DOHH2 (cell line): ENCODE results near the gene PSMB2.

Experiments
- EZH2phosphoT487 ChIP-seq: fragments of 200-600 bp; sonication (generic); IDR thresholded peaks from 2 replicates; pipeline ENCODE4 v1.6.1; 2017; ENCODE audit warnings: borderline replicate concordance, mild to moderate bottlenecking, antibody characterized with exemption, low read length, moderate library complexity, mixed read lengths
- TF ChIP-seq, protein P1 (sequence below): fragments of 200-600 bp; sonication (generic); IDR thresholded peaks from one replicate; pipeline ENCODE4 v1.5.1; 2014; ENCODE audit warnings: antibody characterized with exemption, mild to moderate bottlenecking, low read depth, low read length; ENCODE audit not compliant: poor library complexity, severe bottlenecking

DNA sequence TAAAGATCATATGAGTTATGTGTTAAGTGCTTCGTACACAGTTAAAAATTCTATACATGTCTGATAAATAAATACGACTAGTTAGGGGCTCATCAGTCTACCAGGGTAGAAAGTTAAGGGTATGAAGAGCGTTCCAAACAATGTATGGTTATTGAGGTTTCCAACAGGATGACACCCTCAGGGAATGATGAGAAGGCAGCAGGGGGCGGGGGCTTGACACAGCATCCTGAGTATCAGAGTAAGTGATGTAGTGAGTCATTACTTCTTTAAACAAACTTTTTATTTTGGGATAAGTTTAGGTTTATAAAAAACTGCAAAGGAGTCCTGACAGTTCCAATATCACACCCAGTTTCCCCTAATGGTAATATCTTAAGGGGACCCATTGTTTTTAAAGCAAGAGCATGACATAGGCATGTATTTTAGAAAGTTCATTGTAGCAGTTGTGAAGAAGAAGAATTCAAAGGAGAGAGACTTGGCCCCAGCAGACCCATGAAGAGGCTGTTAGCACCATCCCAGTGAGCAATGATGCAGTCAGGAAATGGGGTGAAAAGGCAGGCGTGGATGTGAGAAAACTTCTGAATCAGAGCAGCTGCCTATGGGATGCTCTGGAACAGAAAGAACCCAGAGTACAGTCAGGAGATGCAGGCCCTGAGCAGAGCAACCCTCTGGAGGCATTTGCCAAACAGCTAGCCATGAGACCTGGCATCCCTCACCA is 15.0 kb upstream of the PSMB2 start:
- TF ChIP-seq, protein P1, sequence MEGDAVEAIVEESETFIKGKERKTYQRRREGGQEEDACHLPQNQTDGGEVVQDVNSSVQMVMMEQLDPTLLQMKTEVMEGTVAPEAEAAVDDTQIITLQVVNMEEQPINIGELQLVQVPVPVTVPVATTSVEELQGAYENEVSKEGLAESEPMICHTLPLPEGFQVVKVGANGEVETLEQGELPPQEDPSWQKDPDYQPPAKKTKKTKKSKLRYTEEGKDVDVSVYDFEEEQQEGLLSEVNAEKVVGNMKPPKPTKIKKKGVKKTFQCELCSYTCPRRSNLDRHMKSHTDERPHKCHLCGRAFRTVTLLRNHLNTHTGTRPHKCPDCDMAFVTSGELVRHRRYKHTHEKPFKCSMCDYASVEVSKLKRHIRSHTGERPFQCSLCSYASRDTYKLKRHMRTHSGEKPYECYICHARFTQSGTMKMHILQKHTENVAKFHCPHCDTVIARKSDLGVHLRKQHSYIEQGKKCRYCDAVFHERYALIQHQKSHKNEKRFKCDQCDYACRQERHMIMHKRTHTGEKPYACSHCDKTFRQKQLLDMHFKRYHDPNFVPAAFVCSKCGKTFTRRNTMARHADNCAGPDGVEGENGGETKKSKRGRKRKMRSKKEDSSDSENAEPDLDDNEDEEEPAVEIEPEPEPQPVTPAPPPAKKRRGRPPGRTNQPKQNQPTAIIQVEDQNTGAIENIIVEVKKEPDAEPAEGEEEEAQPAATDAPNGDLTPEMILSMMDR, result no peak
- TF ChIP-seq EZH2phosphoT487, result no peak
